Esophagus squamous epithelium (tissue), 4 donors: Measurements from ENCODE around the gene CADM4.

Source experiments
- CTCF ChIP-seq, 6 experiments: fragments of 450-650 bp in 4 of 6; fragments of 200-600 bp in 2 of 6; sonication (generic) in 2 of 6; IDR thresholded peaks; one replicate each; pipeline ENCODE4 v1.5.1; 2016 to 2019; ENCODE audit warnings: antibody characterized with exemption in 6 of 6, mild to moderate bottlenecking in 4 of 6, moderate library complexity in 4 of 6
- POLR2A ChIP-seq, 4 donors: fragments of 450-650 bp; IDR thresholded peaks; one replicate each; pipeline ENCODE4 v1.6.1; 2017; ENCODE audit warnings: antibody characterized with exemption in 4 of 4, mild to moderate bottlenecking in 4 of 4, moderate library complexity in 3 of 4

- TF ChIP-seq CTCF (IDR thresholded peaks at IDR 0.05) (peak in 1 of 6 experiments; percentile 2), POLR2A (IDR thresholded peaks at IDR 0.05) (peak in 3 of 4 donors; percentile 47 to 75 (median 73))
Measured at GRCh38 chr19:43619262-43620060, 20.2 kb downstream of the CADM4 start, which contains the start of gene ZNF428.
